HepG2 (cell line): Measurements from ENCODE around the gene FOXN3. TPM values are rescaled to one million over a fixed set of nuclear protein-coding genes. Genes with fewer than 3 reads are reported as not detected.

Experiments used
- CTCF ChIP-seq: sonication (generic); formaldehyde crosslinking; IDR thresholded peaks from 2 replicates; pipeline ENCODE4 v1.5.0; 2020; ENCODE audit warnings: mild to moderate bottlenecking, missing genetic modification reagents, moderate library complexity
- GABPA ChIP-seq, 2 experiments: IDR thresholded peaks; 2 replicates each; pipeline ENCODE4 v1.6.1; 2011 to 2016; ENCODE audit warnings: low read depth in 2 of 2, low read length in 1 of 2, missing biosample characterization in 1 of 2, missing genetic modification characterization in 1 of 2
- IRF1 ChIP-seq: sonication (generic); formaldehyde crosslinking; IDR thresholded peaks from 2 replicates; pipeline ENCODE4 v1.4.0; 2020; ENCODE audit warnings: low read depth, mild to moderate bottlenecking, missing genetic modification reagents
- KAT8 ChIP-seq: IDR thresholded peaks from 2 replicates; pipeline ENCODE4 v1.6.1; 2016; ENCODE audit warnings: missing genetic modification reagents, missing compliant biosample characterization
- KDM1A ChIP-seq: IDR thresholded peaks from 2 replicates; pipeline ENCODE4 v1.6.1; 2016; ENCODE audit warnings: missing compliant biosample characterization
- LCORL ChIP-seq, 2 experiments: fragments of 450-650 bp in 1 of 2; sonication (generic) in 1 of 2; formaldehyde crosslinking in 1 of 2; IDR thresholded peaks; 2 replicates each; pipeline versions ENCODE4 v1.5.0 to v1.6.1; 2017 to 2020; ENCODE audit warnings: antibody characterized with exemption in 1 of 2, missing genetic modification reagents in 1 of 2
- MIER2 ChIP-seq: IDR thresholded peaks from 2 replicates; pipeline ENCODE4 v1.6.1; 2016; ENCODE audit warnings: missing biosample characterization, missing genetic modification reagents
- PHF20 ChIP-seq: sonication (generic); formaldehyde crosslinking; IDR thresholded peaks from 2 replicates; pipeline ENCODE4 v1.5.0; 2020; ENCODE audit warnings: mild to moderate bottlenecking, missing genetic modification reagents
- PRMT3 ChIP-seq: sonication (generic); formaldehyde crosslinking; IDR thresholded peaks from 2 replicates; pipeline ENCODE4 v1.8.1; 2022; ENCODE audit warnings: low read depth, mild to moderate bottlenecking, moderate library complexity, missing genetic modification reagents, borderline replicate concordance
- REL ChIP-seq: sonication (generic); formaldehyde crosslinking; conservative IDR thresholded peaks from 2 replicates; pipeline ENCODE4 v1.8.0; 2022; ENCODE audit warnings: mild to moderate bottlenecking, missing genetic modification reagents, moderate library complexity
- SALL1 ChIP-seq: sonication (generic); formaldehyde crosslinking; IDR thresholded peaks from 2 replicates; pipeline ENCODE4 v1.8.0; 2022; ENCODE audit warnings: mild to moderate bottlenecking, missing genetic modification reagents
- ZNF710 ChIP-seq: sonication (generic); formaldehyde crosslinking; IDR thresholded peaks from 2 replicates; pipeline ENCODE4 v1.5.0; 2020; ENCODE audit warnings: mild to moderate bottlenecking, missing genetic modification reagents, borderline replicate concordance
- polyA plus RNA-seq, 8 experiments: library from polyadenylated mRNA; depleted of rRNA in 3 of 8; stranded (reverse) in 7 of 8; unstranded in 1 of 8; fragments of >200 nt; fragmentation: Illumina TruSeq in 4 of 8; extraction: Trizol in 4 of 8; gene quantifications; 2 replicates each; pipeline versions ENCODE4 v1.2.1 to v1.2.3, GENCODE V29; 2011 to 2016; ENCODE audit warnings: low read depth in 4 of 8, missing spikeins in 1 of 8, mixed read lengths in 1 of 8; ENCODE audit not compliant: insufficient read depth in 1 of 8
- total RNA-seq, 5 experiments: library from RNA; depleted of rRNA; stranded (reverse); fragments of >200 nt; fragmentation: Illumina TruSeq; extraction: Trizol; gene quantifications; 2 replicates each; pipeline ENCODE4 v1.2.3, GENCODE V29; 2016; ENCODE audit warnings: low read depth in 1 of 5
- TF ChIP-seq, protein P1 (sequence below): IDR thresholded peaks from 2 replicates; pipeline ENCODE4 v1.4.0; 2020; ENCODE audit warnings: mild to moderate bottlenecking, missing genetic modification reagents
- TF ChIP-seq, protein P2 (sequence below): sonication (generic); formaldehyde crosslinking; IDR thresholded peaks from 2 replicates; pipeline ENCODE4 v1.8.0; 2022; ENCODE audit warnings: mild to moderate bottlenecking, missing genetic modification reagents
- TF ChIP-seq, protein P3 (sequence below): sonication (generic); formaldehyde crosslinking; IDR thresholded peaks from 2 replicates; pipeline ENCODE4 v1.5.0; 2020; ENCODE audit warnings: mild to moderate bottlenecking, missing genetic modification reagents

The FOXN3 gene
- total and polyA plus RNA-seq, 2 of the 13 experiments (the other 11 are each of a cell fraction or from before 2014, with no cell fraction given): 32.4 to 70.2 TPM

DNA sequence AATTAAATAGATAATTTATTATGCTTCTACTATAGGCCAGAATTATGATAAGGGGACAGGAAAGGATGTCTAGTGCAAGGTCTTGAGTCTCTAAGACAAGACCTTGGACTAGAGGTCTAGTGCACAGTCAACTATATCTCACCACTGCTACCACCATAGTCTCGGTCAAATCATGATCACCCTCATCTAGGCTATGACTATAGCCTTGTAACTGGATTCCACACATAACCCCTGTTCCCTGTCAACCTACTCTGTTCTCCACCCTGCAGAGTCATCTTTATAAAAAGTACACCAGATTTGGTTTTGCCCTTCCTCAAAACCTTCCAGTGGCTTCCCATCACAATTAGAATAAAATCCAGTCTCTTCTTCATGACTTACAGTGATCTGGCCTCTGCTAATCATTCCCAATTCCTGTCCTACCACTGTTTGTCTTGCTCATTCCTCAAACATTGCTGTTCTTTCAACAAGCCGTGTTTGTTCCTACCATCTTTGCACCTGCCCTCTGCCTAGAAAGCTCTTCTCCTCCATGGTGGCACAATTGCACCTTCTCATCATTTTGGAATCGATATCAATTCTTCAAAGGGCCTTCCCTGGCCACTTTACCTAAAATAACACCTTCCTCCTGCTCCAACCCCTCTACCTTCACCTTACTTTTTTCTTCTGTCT, 169.4 kb downstream of the FOXN3 start (continued):
- TF ChIP-seq, protein P1, sequence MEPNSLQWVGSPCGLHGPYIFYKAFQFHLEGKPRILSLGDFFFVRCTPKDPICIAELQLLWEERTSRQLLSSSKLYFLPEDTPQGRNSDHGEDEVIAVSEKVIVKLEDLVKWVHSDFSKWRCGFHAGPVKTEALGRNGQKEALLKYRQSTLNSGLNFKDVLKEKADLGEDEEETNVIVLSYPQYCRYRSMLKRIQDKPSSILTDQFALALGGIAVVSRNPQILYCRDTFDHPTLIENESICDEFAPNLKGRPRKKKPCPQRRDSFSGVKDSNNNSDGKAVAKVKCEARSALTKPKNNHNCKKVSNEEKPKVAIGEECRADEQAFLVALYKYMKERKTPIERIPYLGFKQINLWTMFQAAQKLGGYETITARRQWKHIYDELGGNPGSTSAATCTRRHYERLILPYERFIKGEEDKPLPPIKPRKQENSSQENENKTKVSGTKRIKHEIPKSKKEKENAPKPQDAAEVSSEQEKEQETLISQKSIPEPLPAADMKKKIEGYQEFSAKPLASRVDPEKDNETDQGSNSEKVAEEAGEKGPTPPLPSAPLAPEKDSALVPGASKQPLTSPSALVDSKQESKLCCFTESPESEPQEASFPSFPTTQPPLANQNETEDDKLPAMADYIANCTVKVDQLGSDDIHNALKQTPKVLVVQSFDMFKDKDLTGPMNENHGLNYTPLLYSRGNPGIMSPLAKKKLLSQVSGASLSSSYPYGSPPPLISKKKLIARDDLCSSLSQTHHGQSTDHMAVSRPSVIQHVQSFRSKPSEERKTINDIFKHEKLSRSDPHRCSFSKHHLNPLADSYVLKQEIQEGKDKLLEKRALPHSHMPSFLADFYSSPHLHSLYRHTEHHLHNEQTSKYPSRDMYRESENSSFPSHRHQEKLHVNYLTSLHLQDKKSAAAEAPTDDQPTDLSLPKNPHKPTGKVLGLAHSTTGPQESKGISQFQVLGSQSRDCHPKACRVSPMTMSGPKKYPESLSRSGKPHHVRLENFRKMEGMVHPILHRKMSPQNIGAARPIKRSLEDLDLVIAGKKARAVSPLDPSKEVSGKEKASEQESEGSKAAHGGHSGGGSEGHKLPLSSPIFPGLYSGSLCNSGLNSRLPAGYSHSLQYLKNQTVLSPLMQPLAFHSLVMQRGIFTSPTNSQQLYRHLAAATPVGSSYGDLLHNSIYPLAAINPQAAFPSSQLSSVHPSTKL (CRISPR knock-in tag): peak; percentile 86
- TF ChIP-seq KAT8 (CRISPR knock-in tag) (no peak), KDM1A (CRISPR knock-in tag) (0 out of 2 replicates have a peak, but pooled peaks have one; percentile 20), PHF20 (no peak), SALL1 (CRISPR knock-in tag) (peak; percentile 51; the same call in 1 of the 2 replicates), MIER2 (CRISPR knock-in tag) (no peak), REL (CRISPR knock-in tag) (no peak), CTCF (CRISPR knock-in tag) (no peak), PRMT3 (CRISPR knock-in tag) (no peak), GABPA (IDR thresholded peaks at IDR 0.05; ENCODE audit: low read depth, low read length) (no peak), GABPA (CRISPR knock-in tag; IDR thresholded peaks at IDR 0.05; ENCODE audit: low read depth) (no peak), ZNF710 (CRISPR knock-in tag) (peak; percentile 92), IRF1 (CRISPR knock-in tag) (no peak), LCORL (IDR thresholded peaks at IDR 0.05) (peak; percentile 58), LCORL (CRISPR knock-in tag; IDR thresholded peaks at IDR 0.05) (peak; percentile 61)
- TF ChIP-seq, protein P2, sequence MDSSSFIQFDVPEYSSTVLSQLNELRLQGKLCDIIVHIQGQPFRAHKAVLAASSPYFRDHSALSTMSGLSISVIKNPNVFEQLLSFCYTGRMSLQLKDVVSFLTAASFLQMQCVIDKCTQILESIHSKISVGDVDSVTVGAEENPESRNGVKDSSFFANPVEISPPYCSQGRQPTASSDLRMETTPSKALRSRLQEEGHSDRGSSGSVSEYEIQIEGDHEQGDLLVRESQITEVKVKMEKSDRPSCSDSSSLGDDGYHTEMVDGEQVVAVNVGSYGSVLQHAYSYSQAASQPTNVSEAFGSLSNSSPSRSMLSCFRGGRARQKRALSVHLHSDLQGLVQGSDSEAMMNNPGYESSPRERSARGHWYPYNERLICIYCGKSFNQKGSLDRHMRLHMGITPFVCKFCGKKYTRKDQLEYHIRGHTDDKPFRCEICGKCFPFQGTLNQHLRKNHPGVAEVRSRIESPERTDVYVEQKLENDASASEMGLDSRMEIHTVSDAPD (CRISPR knock-in tag): 0 out of 2 replicates have a peak, but pooled peaks have one; percentile 35
- TF ChIP-seq, protein P3, sequence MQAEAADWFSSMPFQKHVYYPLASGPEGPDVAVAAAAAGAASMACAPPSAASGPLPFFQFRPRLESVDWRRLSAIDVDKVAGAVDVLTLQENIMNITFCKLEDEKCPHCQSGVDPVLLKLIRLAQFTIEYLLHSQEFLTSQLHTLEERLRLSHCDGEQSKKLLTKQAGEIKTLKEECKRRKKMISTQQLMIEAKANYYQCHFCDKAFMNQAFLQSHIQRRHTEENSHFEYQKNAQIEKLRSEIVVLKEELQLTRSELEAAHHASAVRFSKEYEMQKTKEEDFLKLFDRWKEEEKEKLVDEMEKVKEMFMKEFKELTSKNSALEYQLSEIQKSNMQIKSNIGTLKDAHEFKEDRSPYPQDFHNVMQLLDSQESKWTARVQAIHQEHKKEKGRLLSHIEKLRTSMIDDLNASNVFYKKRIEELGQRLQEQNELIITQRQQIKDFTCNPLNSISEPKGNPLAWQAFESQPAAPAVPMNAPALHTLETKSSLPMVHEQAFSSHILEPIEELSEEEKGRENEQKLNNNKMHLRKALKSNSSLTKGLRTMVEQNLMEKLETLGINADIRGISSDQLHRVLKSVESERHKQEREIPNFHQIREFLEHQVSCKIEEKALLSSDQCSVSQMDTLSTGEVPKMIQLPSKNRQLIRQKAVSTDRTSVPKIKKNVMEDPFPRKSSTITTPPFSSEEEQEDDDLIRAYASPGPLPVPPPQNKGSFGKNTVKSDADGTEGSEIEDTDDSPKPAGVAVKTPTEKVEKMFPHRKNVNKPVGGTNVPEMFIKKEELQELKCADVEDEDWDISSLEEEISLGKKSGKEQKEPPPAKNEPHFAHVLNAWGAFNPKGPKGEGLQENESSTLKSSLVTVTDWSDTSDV (CRISPR knock-in tag): no peak
